Ishikawa (cell line): ENCODE data around the gene IFNL1.

ENCODE experiments used
- CEBPB ChIP-seq: IDR thresholded peaks from 2 replicates; pipeline ENCODE4 v1.6.1; 2012
- CREB1 ChIP-seq: IDR thresholded peaks from 2 replicates; pipeline ENCODE4 v1.6.1; 2012; ENCODE audit warnings: low read depth
- EGR1 ChIP-seq: IDR thresholded peaks from 2 replicates; pipeline ENCODE4 v1.6.1; 2012
- EP300 ChIP-seq: IDR thresholded peaks from 2 replicates; pipeline ENCODE4 v1.6.1; 2012; ENCODE audit warnings: borderline replicate concordance
- FOXM1 ChIP-seq: IDR thresholded peaks from 2 replicates; pipeline ENCODE4 v1.6.1; 2012; ENCODE audit warnings: low read depth, borderline replicate concordance
- MAX ChIP-seq: IDR thresholded peaks from 2 replicates; pipeline ENCODE4 v1.6.1; 2012
- NFIC ChIP-seq: IDR thresholded peaks from 2 replicates; pipeline ENCODE4 v1.6.1; 2012
- RAD21 ChIP-seq: IDR thresholded peaks from 2 replicates; pipeline ENCODE4 v1.6.1; 2012; ENCODE audit warnings: low read depth
- REST ChIP-seq: IDR thresholded peaks from 2 replicates; pipeline ENCODE4 v1.6.1; 2012; ENCODE audit warnings: low read depth, mild to moderate bottlenecking
- TAF1 ChIP-seq: IDR thresholded peaks from 2 replicates; pipeline ENCODE4 v1.6.1; 2012; ENCODE audit warnings: low read depth, mild to moderate bottlenecking
- TCF12 ChIP-seq: IDR thresholded peaks from 2 replicates; pipeline ENCODE4 v1.6.1; 2012; ENCODE audit warnings: low read depth
- TEAD4 ChIP-seq: IDR thresholded peaks from 2 replicates; pipeline ENCODE4 v1.6.1; 2012
- USF1 ChIP-seq: IDR thresholded peaks from 2 replicates; pipeline ENCODE4 v1.6.1; 2012
- YY1 ChIP-seq: IDR thresholded peaks from 2 replicates; pipeline ENCODE4 v1.6.1; 2012; ENCODE audit warnings: low read depth
- ZBTB7A ChIP-seq: IDR thresholded peaks from 2 replicates; pipeline ENCODE4 v1.6.1; 2012; ENCODE audit warnings: low read depth

Gene IFNL1

GRCh38 chr19:39324242-39324842, 28.1 kb downstream of the IFNL1 start:
- no peak for TF ChIP-seq TCF12
- no peak for TF ChIP-seq RAD21
- TF ChIP-seq MAX: no peak
- TF ChIP-seq TAF1: no peak
- TF ChIP-seq CREB1: no peak
- no peak for TF ChIP-seq YY1

- TF ChIP-seq MAX (no peak), REST (no peak)
Observed at GRCh38 chr19:39325778-39326665, 29.8 kb downstream of the IFNL1 start.

- TF ChIP-seq EP300: no peak
- TF ChIP-seq FOXM1: no peak
- no peak for TF ChIP-seq CEBPB
- no peak for TF ChIP-seq USF1
- TF ChIP-seq TCF12: no peak
- TF ChIP-seq REST: no peak
- no peak for TF ChIP-seq TEAD4
- TF ChIP-seq TAF1: no peak
- TF ChIP-seq RAD21: no peak
- no peak for TF ChIP-seq ZBTB7A
- no peak for TF ChIP-seq CREB1
- TF ChIP-seq MAX: no peak
- no peak for TF ChIP-seq YY1
- no peak for TF ChIP-seq NFIC
- TF ChIP-seq EGR1: no peak
Observed at GRCh38 chr19:39327363-39328045, 31.3 kb downstream of the IFNL1 start.

GRCh38 chr19:39328046-39328705, 32.0 kb downstream of the IFNL1 start:
- TF ChIP-seq RAD21: peak; percentile 98
- TF ChIP-seq TEAD4: 0 out of 2 replicates have a peak, but pooled peaks have one; percentile 28
- no peak for TF ChIP-seq REST
